WTC11 (cell line): ENCODE results near the gene CNTN3. TPM values are rescaled to one million over a fixed set of nuclear protein-coding genes. Genes with fewer than 3 reads are reported as not detected.

Source experiments
- ATAC-seq: fragments of 200-7000 bp; cut with Tn5 transposase; 2 replicates; pipeline ENCODE4 v1.10.0; 2021; ENCODE audit warnings: mild to moderate bottlenecking, moderate library complexity
- Bru-seq: library from RNA; stranded (reverse); fragments of 400-500 nt; gene quantifications from one replicate; lab custom pipeline; 2021; lab: Mats Ljungman, UMichigan
- CTCF ChIA-PET: fragments of 300-600 bp; sonication (Branson Sonifier 250); formaldehyde crosslinking; loops from one replicate; lab custom pipeline; 2021; ENCODE audit warnings: antibody characterized with exemption; lab: Charles Lee
- POLR2A ChIA-PET: fragments of 350-600 bp; sonication (Branson Sonifier 250); formaldehyde crosslinking; loops from one replicate; lab custom pipeline; 2021; ENCODE audit warnings: antibody characterized with exemption; lab: Charles Lee
- DNase-seq: peaks from one replicate; pipeline ENCODE4 v3.0.0; 2021; ENCODE audit warnings: low spot score
- H3K27ac Mint-ChIP-seq: 2 replicates; pipeline ENCODE4 v1.8.0; 2021; ENCODE audit warnings: mixed read lengths
- H3K27me3 Mint-ChIP-seq: 2 replicates; pipeline ENCODE4 v1.8.0; 2021; ENCODE audit warnings: low read depth, mild to moderate bottlenecking, moderate library complexity, mixed read lengths
- H3K36me3 Mint-ChIP-seq: 2 replicates; pipeline ENCODE4 v1.8.0; 2021; ENCODE audit warnings: mixed read lengths
- H3K4me1 Mint-ChIP-seq: 2 replicates; pipeline ENCODE4 v1.8.0; 2022; ENCODE audit warnings: mixed read lengths
- H3K4me3 Mint-ChIP-seq: 2 replicates; pipeline ENCODE4 v1.8.0; 2021; ENCODE audit warnings: mild to moderate bottlenecking, moderate library complexity, mixed read lengths
- H3K9me3 Mint-ChIP-seq: 2 replicates; pipeline ENCODE4 v1.8.0; 2021; ENCODE audit warnings: mixed read lengths
- ATF3 ChIP-seq: sonication (generic); formaldehyde crosslinking; conservative IDR thresholded peaks from 2 replicates; pipeline ENCODE4 v1.8.1; 2022; ENCODE audit warnings: mild to moderate bottlenecking, missing genetic modification reagents
- CBFB ChIP-seq: sonication (generic); formaldehyde crosslinking; IDR thresholded peaks from 2 replicates; pipeline ENCODE4 v1.8.1; 2022; ENCODE audit warnings: mild to moderate bottlenecking, low read depth, missing genetic modification reagents
- E2F1 ChIP-seq: sonication (generic); formaldehyde crosslinking; IDR thresholded peaks from 2 replicates; pipeline ENCODE4 v1.8.0; 2022; ENCODE audit warnings: mild to moderate bottlenecking, missing genetic modification reagents
- ETV6 ChIP-seq: sonication (generic); formaldehyde crosslinking; IDR thresholded peaks from 2 replicates; pipeline ENCODE4 v1.8.1; 2022; ENCODE audit warnings: mild to moderate bottlenecking, missing genetic modification reagents
- HMGXB4 ChIP-seq: sonication (generic); formaldehyde crosslinking; IDR thresholded peaks from 2 replicates; pipeline ENCODE4 v1.8.1; 2023; ENCODE audit warnings: mild to moderate bottlenecking, moderate library complexity, missing genetic modification reagents
- JUN ChIP-seq: sonication (generic); formaldehyde crosslinking; IDR thresholded peaks from 2 replicates; pipeline ENCODE4 v1.8.0; 2023; ENCODE audit warnings: mild to moderate bottlenecking, missing genetic modification reagents
- KAT7 ChIP-seq: sonication (generic); formaldehyde crosslinking; IDR thresholded peaks from 2 replicates; pipeline ENCODE4 v1.8.1; 2023; ENCODE audit warnings: missing genetic modification reagents, mild to moderate bottlenecking, borderline replicate concordance
- MAX ChIP-seq: sonication (generic); formaldehyde crosslinking; IDR thresholded peaks from 2 replicates; pipeline ENCODE4 v1.8.0; 2022; ENCODE audit warnings: mild to moderate bottlenecking, missing genetic modification reagents
- MLX ChIP-seq: sonication (generic); formaldehyde crosslinking; IDR thresholded peaks from 2 replicates; pipeline ENCODE4 v1.8.1; 2023; ENCODE audit warnings: mild to moderate bottlenecking, missing genetic modification reagents, moderate library complexity
- NR1H2 ChIP-seq: sonication (generic); formaldehyde crosslinking; IDR thresholded peaks from 2 replicates; pipeline ENCODE4 v1.9.0; 2021; ENCODE audit warnings: mild to moderate bottlenecking, moderate library complexity, missing genetic modification reagents
- PRDM15 ChIP-seq: sonication (generic); formaldehyde crosslinking; IDR thresholded peaks from 2 replicates; pipeline ENCODE4 v1.8.0; 2022; ENCODE audit warnings: missing genetic modification reagents
- ZNF396 ChIP-seq: fragments of 250-450 bp; sonication (Bioruptor Pico); IDR thresholded peaks from 2 replicates; pipeline ENCODE4 v1.8.0; 2021; ENCODE audit warnings: mild to moderate bottlenecking, moderate library complexity, borderline replicate concordance
- long read RNA-seq, 3 experiments: library from RNA in 1 of 3; library from capped mRNA in 1 of 3; library from polyadenylated mRNA in 1 of 3; unstranded in 2 of 3; stranded (forward) in 1 of 3; transcript quantifications; one replicate each; pipeline ENCODE4 v2.0.0, GENCODE V29; 2021
- total RNA-seq: library from RNA; stranded (reverse); gene quantifications from 3 replicates; pipeline ENCODE4 v1.2.3, GENCODE V29; 2021
- TF ChIP-seq, protein P1 (sequence below): fragments of 250-450 bp; sonication (Bioruptor Pico); IDR thresholded peaks from 2 replicates; pipeline ENCODE4 v1.9.0; 2021; ENCODE audit warnings: mild to moderate bottlenecking
- TF ChIP-seq, protein P2 (sequence below): sonication (generic); formaldehyde crosslinking; IDR thresholded peaks from 2 replicates; pipeline ENCODE4 v1.8.0; 2023; ENCODE audit warnings: missing genetic modification reagents
- TF ChIP-seq, protein P3 (sequence below): sonication (generic); formaldehyde crosslinking; IDR thresholded peaks from 2 replicates; pipeline ENCODE4 v1.8.1; 2022; ENCODE audit warnings: mild to moderate bottlenecking, moderate library complexity, missing genetic modification reagents
- TF ChIP-seq, protein P4 (sequence below): fragments of 250-450 bp; sonication (Bioruptor Pico); IDR thresholded peaks from 2 replicates; pipeline ENCODE4 v1.9.0; 2021; ENCODE audit warnings: moderate library complexity, mild to moderate bottlenecking, inconsistent platforms, borderline replicate concordance
- TF ChIP-seq, protein P5 (sequence below): fragments of 250-450 bp; sonication (Bioruptor Pico); conservative IDR thresholded peaks from 2 replicates; pipeline ENCODE4 v1.9.0; 2021; ENCODE audit warnings: mild to moderate bottlenecking
- TF ChIP-seq, protein P6 (sequence below): sonication (generic); formaldehyde crosslinking; IDR thresholded peaks from 2 replicates; pipeline ENCODE4 v1.8.1; 2023; ENCODE audit warnings: mild to moderate bottlenecking, missing genetic modification reagents

The CNTN3 gene
- 0.14 to 0.17 TPM (median 0.14 TPM) in 3 replicates for total RNA-seq
- percentile 18 among the genes with signal in this experiment for Bru-seq, nascent RNA
- long read RNA-seq, experiment 1, partial matches to known transcripts: 0 of 2 reads
- long read RNA-seq, experiment 1, other reads (novel, unspliced or antisense): 2 of 2 reads
- long read RNA-seq, experiment 2: 0 reads
- long read RNA-seq, experiment 3: 0 reads

- H3K27ac Mint-ChIP-seq: no peak within 1 kb of the TSS
- H3K27me3 Mint-ChIP-seq: peaks cover 76% of the 10 kb centered on the region
- ChIA-PET POLR2A (no interaction called here), CTCF (no interaction called here)
- 0 out of 2 replicates have a peak, but pooled peaks cover 2% of the 10 kb centered on the region for H3K4me1 Mint-ChIP-seq
- H3K4me3 Mint-ChIP-seq: peak within 1 kb of the TSS; percentile 70
- no peaks in the 10 kb centered on the region for H3K9me3 Mint-ChIP-seq
- DNase-seq: peak; percentile 60
- H3K36me3 Mint-ChIP-seq: no peaks in the 10 kb centered on the region
- peak; percentile 84 for ATAC-seq
- TF ChIP-seq, protein P1, sequence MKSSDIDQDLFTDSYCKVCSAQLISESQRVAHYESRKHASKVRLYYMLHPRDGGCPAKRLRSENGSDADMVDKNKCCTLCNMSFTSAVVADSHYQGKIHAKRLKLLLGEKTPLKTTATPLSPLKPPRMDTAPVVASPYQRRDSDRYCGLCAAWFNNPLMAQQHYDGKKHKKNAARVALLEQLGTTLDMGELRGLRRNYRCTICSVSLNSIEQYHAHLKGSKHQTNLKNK (CRISPR knock-in tag): no peak
- TF ChIP-seq, protein P2, sequence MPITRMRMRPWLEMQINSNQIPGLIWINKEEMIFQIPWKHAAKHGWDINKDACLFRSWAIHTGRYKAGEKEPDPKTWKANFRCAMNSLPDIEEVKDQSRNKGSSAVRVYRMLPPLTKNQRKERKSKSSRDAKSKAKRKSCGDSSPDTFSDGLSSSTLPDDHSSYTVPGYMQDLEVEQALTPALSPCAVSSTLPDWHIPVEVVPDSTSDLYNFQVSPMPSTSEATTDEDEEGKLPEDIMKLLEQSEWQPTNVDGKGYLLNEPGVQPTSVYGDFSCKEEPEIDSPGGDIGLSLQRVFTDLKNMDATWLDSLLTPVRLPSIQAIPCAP (CRISPR knock-in tag): no peak
- TF ChIP-seq E2F1 (no peak), ETV6 (CRISPR knock-in tag) (peak; percentile 50; the same call in 1 of the 2 replicates), HMGXB4 (CRISPR knock-in tag) (no peak; the same call in 1 of the 2 replicates), CBFB (CRISPR knock-in tag) (0 out of 2 replicates have a peak, but pooled peaks have one; percentile 50), ZNF396 (CRISPR knock-in tag) (no peak), ATF3 (CRISPR knock-in tag) (no peak), KAT7 (CRISPR knock-in tag) (no peak), NR1H2 (CRISPR knock-in tag) (no peak), MLX (CRISPR knock-in tag) (no peak), MAX (no peak), JUN (CRISPR knock-in tag) (peak; percentile 71; the same call in 1 of the 2 replicates), PRDM15 (no peak)
- TF ChIP-seq, protein P3, sequence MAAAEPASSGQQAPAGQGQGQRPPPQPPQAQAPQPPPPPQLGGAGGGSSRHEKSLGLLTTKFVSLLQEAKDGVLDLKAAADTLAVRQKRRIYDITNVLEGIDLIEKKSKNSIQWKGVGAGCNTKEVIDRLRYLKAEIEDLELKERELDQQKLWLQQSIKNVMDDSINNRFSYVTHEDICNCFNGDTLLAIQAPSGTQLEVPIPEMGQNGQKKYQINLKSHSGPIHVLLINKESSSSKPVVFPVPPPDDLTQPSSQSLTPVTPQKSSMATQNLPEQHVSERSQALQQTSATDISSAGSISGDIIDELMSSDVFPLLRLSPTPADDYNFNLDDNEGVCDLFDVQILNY (CRISPR knock-in tag): 0 out of 2 replicates have a peak, but pooled peaks have one; percentile 46
- TF ChIP-seq, protein P4, sequence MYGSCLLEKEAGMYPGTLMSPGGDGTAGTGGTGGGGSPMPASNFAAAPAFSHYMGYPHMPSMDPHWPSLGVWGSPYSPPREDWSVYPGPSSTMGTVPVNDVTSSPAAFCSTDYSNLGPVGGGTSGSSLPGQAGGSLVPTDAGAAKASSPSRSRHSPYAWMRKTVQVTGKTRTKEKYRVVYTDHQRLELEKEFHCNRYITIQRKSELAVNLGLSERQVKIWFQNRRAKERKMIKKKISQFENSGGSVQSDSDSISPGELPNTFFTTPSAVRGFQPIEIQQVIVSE: no peak
- TF ChIP-seq, protein P5, sequence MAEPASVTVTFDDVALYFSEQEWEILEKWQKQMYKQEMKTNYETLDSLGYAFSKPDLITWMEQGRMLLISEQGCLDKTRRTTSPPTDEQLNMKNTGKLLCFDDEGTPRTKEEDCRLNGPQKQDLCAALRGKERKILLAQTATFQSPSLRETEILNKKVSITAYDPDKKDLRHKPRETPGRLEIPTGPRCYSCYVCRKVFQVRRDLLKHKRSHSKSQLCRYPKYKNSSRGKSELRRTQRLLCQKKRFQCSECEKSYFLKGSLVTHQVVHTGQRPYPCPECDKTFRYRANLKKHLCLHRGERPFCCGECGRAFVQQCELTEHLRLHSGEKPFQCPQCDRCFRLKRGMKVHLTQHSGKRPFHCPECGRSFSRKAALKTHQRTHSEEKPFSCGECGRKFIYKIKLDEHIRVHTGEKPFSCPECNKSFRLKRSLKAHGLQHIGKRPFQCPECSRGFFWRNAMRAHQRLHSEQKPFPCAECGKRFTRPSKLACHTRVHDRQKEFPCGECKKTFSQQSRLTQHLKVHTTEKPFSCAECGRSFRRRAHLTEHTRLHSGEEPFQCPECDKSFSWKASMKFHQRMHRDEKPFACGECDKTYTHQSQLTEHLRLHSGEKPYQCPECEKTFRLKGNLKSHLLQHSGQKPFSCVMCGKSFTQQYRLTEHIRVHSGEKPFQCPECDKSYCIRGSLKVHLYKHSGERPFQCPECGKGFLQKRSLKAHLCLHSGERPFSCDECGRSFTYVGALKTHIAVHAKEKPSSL (CRISPR knock-in tag): no peak
- TF ChIP-seq, protein P6, sequence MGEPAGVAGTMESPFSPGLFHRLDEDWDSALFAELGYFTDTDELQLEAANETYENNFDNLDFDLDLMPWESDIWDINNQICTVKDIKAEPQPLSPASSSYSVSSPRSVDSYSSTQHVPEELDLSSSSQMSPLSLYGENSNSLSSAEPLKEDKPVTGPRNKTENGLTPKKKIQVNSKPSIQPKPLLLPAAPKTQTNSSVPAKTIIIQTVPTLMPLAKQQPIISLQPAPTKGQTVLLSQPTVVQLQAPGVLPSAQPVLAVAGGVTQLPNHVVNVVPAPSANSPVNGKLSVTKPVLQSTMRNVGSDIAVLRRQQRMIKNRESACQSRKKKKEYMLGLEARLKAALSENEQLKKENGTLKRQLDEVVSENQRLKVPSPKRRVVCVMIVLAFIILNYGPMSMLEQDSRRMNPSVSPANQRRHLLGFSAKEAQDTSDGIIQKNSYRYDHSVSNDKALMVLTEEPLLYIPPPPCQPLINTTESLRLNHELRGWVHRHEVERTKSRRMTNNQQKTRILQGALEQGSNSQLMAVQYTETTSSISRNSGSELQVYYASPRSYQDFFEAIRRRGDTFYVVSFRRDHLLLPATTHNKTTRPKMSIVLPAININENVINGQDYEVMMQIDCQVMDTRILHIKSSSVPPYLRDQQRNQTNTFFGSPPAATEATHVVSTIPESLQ (CRISPR knock-in tag): no peak
Measured at GRCh38 chr3:74614107-74614967, at the start of gene CNTN3. TSS of gene CNTN3 (minus strand) at chr3:74614659. CDS start at chr3:74521112, 93,547 bp downstream.
